HTR-8/SVneo (cell line): Measurements from ENCODE around the gene HDAC4.
A peak's percentile ranks its signal among the peaks of the same experiment; 100 is the strongest.

Experiments used
- DNase-seq: peaks from one replicate; pipeline ENCODE4 v3.0.0; 2011; ENCODE audit warnings: low spot score, mixed read lengths; ENCODE audit not compliant: insufficient read length
- FAIRE-seq: peaks from 2 replicates; lab custom pipeline; 2011; peaks lifted over from hg19 to GRCh38; lab: Jason Lieb, UNC

HDAC4 gene

DNA sequence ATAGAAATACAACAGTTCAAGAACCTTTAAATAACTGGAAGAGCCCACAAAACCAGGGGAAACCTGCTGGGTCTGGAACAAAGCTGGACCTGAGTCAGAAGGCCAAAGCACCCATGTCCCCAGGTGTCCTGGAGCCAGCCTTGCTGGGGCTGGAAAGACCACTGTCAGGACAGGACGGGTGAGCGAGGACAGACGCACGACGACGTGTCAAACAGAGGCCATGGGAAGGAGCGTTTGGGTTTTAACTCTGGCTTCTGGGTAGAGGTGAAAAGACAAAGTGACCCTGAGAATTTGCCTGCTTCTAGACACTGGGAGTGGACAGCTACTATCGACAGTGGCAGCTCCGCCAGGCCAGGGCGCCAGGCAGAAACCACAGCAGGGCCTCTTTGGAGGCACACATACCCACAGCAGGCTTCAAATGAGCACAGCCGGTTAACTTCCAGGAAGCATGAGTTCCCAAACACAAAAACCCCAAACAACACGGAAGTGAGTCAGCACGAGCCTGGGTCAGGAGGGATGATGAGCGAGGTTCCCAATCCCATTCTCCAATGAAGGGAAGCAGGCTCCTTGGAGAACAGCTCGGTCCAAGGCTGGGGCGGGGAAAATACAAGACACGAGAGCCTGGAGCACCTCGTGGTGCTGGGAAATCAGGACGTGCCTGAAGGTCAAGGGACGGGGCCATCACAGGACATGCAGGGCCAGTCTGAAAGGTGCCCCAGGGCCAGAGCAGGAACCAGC is 344.9 kb downstream of the HDAC4 start:
- no peak for DNase-seq
- no peak for FAIRE-seq

DNA sequence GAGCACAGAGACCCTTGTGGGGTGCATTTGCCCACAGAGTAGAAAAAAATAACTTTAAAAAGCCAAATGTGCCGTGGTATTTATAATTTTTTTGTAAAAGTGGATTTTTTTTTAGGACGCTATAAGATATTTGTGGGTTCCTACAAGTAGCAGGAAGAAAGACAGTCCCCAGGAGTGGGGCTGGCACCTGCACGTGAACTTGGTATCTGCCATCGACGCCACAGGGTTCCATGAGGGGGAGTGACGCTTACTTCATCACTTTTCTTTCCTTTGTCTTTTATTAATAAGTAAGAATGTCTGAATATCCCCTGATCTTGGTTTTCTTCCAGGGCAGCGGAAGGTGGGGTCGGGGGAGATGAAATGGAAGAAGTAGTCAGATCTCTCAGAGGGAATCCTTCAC is 345.9 kb downstream of the HDAC4 start:
- DNase-seq: no peak
- FAIRE-seq: no peak

DNA sequence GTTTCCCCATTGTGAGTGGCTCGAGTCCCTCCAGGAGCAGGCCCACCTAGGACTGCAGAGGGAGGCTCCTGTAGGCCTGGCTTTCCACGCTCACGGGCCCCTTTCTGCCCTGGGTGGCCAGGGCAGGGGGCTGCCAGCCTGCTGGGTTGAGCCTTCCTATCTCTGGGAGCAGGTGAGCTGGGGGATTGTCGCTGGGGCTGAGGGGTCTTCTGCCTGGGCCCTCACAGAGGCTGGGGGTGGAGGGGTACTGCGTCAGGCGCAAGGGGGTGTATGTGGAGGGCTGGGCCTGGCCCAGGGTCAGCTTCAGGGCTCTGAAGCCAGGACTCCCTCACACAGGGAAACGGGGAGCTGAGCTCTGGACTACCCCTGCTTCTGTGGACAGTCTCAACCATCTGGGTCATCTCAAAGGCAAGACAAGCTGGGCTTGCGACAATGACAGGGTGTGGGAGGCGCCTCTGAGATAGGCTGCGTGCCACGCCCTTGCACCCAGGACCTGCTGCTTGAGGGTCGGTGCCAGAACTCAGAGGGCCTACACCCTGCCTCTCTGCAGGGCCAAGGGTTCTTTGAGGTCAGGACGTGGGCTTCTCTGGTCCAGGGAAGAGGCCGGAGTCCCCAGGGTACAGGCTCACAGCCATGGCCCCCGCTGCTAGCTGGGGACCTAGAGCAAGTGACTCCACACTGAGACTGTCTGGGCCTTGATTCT is 346.9 kb downstream of the HDAC4 start:
- no peak for FAIRE-seq
- DNase-seq: no peak

DNA sequence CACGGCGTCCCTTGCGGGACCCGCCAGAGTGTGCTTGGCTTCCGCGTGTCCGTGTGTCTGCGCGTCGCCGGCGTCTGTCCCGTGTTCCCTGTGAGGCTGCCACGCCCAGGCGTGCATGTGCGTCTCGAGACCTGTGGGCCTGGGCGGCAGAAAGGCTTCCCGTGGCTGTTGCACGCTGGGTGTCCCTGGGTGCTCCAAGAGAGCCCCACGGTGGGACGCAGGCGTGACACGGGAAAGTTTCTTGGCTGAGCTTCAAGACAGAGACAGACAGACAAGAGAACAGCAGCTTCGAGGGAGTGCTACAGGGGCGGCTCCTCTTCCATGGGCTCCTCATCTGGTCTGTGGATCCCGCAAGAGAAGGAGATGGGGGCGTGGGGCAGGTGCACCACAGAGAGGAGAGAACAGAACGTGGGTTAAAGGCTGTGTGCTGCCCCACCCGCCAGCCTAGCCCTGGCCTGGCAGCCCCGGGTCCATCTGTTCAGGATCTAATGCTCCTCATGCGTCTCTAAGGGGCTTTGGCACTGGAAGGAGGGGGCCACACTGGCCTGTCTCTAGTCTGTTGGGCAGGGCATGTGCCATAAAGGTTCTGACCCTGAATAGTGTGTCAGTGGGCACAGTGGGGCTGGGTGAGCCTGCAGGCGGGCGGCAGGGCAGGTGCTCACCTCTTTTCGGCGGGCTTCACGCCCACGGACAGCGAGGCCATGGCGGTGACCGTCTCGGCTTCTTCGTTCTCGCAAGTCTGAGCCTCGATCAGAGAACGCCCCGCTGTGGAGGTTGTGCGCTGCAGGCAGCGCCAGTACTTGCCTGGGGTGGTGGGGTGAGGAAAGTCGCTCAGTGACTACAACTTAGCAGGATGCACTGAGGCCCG is 347.8 kb downstream of the HDAC4 start:
- FAIRE-seq (no peak), DNase-seq (no peak)

DNA sequence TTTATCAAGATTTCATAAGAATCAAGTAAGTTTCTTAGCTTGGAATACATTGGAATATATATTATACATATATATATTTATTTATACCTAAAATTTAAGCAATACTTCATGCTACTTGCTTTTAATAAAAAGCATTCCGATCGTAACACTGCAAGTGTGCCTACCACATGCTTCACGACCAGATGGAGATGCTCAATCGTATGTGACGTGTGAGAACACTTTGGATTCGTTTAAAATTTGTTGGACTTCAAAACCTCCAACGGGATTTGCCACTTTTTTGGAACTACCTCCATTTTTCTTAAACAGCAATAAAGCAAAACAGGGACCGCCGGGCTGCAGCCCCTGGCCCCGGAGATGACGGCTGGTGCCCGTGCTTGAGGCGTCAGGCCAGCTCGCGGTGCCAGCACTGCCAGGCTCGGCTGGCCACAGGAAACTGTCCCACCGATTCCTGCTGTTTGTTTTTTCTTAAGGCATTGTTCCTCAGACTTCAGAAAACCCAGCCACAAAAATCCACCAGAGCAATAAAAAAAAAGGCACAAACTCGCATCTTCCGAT is 348.9 kb downstream of the HDAC4 start:
- FAIRE-seq: no peak
- DNase-seq: no peak

DNA sequence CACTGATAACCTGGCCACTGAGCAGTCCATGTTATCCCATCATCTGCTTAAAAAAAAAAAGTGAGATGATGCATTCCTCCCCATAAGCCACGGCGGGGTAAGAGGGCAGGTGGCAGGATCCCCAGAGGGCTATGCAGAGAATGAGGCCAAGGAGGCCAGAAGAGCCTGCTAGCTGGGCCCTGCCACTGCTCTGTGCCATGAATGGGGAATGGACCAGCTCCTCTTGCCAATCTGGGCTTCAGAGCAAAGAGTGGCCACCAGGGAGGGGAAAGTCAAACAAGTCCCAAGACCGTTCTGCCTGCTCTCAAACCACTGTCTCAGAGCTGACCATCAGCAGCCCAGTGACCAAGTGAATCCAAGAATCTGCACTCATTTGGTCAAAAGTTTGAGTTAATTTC is 350.6 kb downstream of the HDAC4 start:
- FAIRE-seq: no peak
- DNase-seq: no peak

DNA sequence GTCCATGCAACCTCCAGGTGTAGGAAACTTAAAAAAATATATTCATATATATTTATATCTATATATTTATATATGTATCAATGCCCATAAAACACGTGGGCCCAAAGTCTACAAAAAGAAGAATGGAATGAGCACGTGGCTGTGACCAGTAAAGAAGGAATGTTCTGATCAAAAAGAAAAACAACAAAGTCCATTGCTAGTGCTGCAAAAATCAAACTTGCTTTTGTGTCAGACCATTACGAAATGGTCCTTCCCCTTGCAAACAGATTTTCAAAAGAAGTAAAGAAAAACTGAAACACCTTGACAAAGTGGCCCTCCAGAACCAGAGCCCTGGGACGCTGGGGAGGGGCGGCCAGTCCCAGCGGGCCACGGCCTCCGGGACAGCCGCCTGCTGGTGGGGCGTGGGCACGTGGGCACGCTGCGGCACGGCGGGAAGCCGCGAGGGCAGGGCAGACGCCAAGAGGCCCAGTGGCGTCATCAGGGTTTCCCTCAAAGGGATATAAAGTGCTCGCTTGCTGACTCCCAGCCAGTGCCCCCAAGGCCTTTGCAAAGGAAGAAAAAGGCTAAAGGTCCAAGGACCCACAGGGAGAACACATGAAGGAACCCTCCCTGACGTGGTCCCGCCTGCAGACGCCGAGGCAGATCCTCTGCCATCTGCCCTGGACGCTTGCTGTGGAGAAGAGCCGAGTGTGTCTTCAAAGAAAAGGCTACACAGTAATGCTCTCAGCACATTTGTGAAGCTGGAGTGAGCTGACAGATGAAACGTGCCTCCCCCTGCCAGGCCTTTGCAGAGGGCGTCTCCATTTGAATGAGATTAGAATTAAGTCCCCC is 351.2 kb downstream of the HDAC4 start:
- FAIRE-seq (no peak), DNase-seq (no peak)

DNA sequence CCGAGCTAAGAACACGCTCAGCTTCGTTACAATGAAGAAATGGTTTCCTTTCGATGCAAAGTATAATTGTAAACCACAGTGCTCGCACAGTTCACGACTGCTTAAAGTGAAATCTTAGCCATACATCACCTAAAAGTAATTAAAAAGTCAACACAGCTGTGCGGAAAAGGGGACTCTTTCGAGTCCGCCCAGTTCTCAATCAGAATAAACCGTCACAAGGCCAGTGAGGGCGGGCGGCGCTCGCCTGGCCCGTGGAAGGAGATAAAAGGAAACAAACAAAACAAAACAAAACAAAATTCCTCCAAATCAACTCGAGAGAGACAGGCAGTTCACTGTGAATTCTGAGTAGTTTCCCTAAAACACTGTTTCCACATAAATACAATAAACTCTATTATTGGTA is 352.1 kb downstream of the HDAC4 start:
- no peak for FAIRE-seq
- no peak for DNase-seq

DNA sequence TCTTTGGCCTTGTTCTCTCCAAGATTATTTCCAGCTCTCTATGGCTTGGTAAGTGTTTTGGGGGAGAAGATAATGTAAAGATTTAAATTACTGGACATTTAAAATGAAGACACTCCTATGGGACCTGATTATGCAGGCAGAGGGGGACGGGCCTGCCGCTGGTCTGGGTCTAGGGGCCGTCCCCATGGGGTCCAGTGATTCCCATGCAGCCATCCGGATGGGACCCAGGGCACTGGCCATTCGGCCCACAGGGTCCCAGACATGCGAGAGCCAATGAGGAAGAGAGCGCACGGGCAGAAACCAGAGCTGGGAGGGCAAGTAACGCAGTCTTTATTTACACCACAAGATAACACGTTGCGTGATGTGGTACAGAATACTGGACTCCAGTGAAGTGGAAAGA is 353.0 kb downstream of the HDAC4 start:
- FAIRE-seq (no peak), DNase-seq (no peak)

DNA sequence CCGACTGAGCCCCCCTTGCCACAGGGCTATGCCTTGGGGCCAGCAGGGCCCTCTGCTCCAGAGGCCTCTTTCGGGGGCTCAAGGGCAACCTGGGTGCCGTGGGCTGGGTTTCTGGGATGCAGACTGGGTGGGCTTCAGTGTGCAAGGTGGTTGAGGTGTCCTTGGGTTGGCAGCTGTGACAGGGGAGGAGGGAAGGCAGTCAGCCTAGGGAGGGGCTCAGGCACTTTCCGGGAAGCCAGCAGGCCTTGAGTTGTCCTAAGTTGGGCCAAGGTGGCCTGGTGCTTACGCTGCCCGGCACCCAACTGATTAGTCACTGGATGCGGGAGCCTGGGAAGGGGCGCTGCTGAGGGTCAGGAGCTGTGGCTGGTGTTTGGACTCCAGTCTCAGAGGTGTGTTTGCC is 353.4 kb downstream of the HDAC4 start:
- FAIRE-seq (no peak), DNase-seq (no peak)

DNA sequence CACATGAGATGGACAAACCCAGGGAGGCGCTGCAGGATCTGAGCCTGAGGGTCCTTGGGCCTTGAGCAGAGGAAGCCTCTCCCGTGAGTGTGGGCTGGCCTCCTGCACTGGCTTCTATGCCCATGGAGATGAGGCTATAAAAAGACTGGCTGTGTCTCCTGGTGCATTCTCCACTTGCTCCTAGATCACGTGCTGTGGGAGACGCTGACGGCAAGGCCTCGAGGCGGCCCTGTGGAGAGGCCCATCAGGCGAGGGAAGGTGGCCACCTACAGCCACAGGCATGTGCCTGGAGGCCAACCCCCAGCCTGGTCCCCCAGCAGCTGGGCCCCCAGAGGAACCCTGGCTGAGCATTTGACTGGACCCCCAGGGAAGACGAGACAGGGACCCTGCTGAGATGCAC is 354.0 kb downstream of the HDAC4 start:
- FAIRE-seq: no peak
- DNase-seq: no peak

DNA sequence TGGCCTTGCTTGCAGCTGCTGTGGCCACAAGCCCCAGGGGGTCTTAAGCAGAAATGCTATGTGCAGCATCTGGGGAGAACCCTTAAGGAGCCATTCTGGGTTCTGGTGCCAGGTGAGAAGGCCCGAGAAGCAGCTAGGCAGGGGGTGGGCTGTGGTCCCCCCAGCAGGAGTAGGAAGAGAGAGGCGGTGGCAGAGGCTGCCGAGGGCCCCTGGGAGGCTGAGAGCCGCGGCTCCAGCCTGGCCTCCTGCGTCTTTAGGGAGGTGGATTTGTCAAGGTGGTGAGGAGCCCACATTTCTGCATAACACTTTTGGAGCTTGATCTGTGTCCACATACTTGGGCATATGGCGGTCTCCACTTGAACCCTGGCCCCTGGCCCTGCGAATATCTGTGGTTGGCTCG is 356.5 kb downstream of the HDAC4 start:
- DNase-seq (no peak), FAIRE-seq (no peak)

DNA sequence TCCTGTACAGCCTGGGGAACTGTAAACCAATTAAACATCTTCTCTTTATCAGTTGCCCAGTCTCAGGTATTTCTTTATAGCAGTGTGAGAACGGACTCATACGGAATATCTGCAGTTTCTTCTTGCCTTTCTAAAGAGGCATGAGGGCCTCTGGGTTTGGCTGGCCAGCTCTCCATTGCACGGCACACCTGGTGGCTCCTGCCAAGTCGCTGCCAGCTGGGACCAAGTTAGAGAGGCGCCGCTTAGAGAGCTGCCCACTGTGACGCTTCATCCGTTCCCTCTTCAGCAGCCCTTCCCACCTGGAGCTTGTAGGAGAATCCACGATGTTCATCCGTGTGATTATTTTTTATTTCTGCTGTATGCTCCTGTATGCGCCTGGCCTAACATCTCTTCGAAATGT is 357.5 kb downstream of the HDAC4 start:
- DNase-seq (no peak), FAIRE-seq (no peak)

DNA sequence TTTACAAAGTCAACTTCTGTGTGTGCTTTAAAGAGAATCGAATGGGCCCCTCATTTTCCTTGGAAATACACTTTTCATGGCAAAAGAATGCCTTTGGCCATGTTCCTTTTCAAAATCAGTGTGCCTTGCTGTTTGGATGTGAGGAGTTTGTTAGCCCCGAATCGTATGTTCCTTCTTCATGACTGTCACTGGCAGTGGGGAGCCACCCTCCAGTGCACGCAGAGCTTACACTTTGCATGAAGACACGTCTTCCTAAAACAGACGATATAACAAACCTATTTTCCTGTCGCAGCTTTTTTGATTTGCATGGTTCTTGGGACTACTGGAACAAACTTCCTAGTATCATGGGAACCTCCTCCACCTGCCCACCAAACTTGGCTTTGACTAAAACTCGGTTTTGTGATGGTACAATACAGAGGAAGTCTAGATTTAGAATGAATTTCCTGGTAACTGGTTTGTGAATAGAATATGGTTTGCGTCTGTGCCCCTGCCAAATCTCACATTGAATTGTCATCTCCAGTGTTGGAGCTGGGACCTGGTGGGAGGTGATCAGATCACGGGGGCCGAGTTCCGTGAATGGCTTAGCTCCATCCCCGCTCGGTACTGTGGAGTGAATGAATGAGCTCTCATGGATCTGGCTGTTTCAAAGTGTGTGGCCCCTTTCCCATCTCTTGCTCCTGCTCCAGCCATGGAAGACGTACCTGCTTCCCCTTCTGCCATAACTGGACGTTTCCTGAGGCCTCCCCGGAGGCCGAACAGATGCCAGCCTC is 358.1 kb downstream of the HDAC4 start:
- DNase-seq (no peak), FAIRE-seq (no peak)

DNA sequence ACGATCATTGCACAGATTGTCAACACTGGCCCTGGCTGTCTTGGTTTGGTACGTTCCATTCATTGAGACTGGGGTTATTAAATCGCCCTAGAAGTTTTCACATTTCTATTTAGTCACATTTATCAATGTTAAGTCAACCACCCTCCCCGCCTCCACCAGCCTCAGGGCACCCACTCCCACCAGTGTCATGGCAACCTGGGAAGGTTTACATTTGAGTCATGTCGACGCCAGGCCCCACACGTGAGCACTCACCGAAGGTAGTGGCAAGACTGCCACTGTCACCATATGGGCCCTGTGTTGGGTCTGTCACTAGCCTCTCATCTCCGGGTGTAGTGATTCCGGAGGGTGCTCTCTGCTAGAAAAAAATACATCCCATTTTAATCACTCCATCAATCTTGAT is 358.8 kb downstream of the HDAC4 start:
- DNase-seq (no peak), FAIRE-seq (peak; percentile 9)

DNA sequence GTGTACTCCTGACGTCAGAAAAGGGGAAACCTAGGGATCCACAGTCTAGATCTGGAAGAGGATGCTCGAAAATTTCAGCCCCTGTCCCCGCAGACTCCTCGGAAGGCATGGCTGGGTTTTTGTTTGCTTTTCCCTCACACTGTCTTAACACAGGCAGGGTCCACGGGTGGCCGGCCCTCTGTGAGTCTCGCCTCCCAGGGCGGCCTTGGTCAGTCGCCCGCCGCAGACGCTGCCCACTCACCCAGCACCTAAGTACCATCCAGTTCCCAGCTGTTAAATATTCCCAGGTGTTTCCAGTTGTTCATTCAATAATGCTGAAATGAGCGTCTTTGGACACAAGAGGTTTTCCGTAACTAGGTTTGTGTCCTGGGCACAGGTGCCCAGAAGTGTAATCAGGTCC is 359.8 kb downstream of the HDAC4 start:
- DNase-seq (no peak), FAIRE-seq (no peak)

DNA sequence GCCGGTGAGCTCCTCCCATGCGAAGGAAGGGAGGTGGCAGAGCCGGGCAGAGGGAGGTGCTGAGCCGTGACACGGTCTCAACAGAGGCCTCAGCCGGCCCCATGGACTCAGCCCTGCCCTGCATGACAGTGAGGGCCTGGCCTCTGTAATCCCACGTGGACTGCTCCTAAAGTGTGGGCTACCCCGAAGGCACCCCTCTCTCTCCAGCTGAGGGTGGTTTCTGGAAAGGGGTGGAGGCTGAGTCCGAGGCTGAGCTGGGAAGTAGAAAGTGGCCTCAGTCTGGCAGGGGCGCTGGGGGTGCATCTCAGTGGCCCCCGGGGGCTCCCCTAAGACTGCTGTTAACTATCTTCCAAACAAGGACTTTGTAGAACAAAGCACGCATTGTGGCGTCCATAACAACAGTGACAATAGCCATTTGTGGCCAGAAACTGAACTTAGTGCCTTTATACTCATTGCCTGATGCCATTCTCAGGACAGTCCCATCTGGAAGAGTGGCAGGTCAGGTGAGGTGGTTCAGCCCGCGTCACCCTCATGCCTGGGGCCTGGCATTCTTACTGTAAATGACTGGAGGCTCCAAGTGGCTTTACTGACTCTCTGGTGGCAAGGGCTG is 360.6 kb downstream of the HDAC4 start:
- FAIRE-seq: no peak
- no peak for DNase-seq

DNA sequence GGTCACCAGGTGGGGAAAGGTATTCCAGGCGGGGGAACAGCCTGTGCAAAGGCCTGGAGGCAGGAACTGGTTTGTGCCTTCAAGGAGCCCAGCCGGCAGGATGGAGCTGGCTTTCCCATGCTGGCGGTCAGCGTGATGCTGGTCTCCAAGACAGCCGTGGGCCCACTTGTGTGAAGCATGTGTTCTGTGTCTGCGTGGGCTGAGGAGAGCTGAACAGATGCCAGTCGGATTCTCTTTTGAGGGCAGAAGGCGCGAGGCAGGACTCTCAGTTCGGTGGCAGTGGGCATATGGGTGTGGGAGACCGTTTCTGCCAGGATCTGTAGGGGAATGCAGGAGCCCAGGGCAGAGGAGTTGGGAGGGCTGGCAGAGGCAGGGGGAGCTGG is 361.4 kb downstream of the HDAC4 start:
- no peak for FAIRE-seq
- no peak for DNase-seq
